PC-9 (cell line): ENCODE results near the gene ZNF462.

Experiments
- CTCF ChIP-seq: fragments of 200-600 bp; sonication (generic); conservative IDR thresholded peaks from 2 replicates; pipeline ENCODE4 v1.6.1; 2017; ENCODE audit warnings: mixed run types, antibody characterized with exemption, mild to moderate bottlenecking, moderate library complexity
- EZH2 ChIP-seq: fragments of 200-600 bp; sonication (generic); IDR thresholded peaks from 2 replicates; pipeline ENCODE4 v1.8.0; 2017; ENCODE audit warnings: antibody characterized with exemption, low read depth

GRCh38 chr9:106976772-106977171 is 113.8 kb downstream of the ZNF462 start:
- TF ChIP-seq CTCF (no peak), EZH2 (no peak)
